GM19455 (cell line): Measurements from ENCODE around the gene PODN.

ENCODE experiments used
- ATAC-seq: cut with Tn5 transposase; IDR thresholded peaks from one replicate; pipeline ENCODE4 v1.9.1; 2021; ENCODE audit not compliant: unreplicated experiment

Gene PODN

GRCh38 chr1:53130598-53130877, 68.5 kb downstream of the PODN start:
- ATAC-seq = no peak

DNA sequence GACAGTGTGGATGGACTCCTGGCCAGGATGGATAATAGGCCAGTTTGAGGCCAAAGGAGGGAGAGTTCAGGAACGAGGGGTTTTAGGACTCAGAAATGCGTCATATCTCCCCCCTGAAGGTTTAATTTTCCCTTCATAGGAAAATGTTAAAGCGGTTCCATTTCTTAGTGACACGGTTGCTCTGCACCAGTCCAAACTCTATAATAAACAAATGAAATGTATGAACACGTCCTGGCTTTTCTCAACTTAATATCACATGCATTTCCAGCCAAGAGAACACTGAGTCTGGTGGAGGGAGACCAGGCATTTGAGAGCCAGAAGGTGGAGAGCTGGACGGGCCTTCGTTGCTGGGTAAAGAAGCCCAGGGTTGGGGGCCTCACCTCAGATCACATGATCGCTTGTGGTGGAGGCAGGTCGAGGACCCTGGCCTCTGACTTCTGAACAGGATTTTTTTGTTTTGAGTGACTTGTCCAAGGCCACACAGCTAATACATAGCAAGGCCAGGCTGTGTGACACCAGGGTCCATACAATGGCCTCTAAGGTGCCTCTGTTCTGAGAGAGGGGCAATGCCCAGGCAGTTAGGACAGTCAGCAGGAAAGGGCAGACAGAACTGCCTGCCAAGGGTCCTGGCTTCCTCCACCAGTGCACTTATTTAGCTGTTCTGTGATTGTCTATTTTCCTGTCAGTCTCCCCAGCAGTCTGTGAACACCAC, 69.0 kb downstream of the PODN start:
- no peak for ATAC-seq

GRCh38 chr1:53131590-53131938, 69.6 kb downstream of the PODN start:
- no peak for ATAC-seq

GRCh38 chr1:53132176-53132575, 70.2 kb downstream of the PODN start:
- no peak for ATAC-seq

GRCh38 chr1:53133261-53134041, 71.4 kb downstream of the PODN start:
- no peak for ATAC-seq

DNA sequence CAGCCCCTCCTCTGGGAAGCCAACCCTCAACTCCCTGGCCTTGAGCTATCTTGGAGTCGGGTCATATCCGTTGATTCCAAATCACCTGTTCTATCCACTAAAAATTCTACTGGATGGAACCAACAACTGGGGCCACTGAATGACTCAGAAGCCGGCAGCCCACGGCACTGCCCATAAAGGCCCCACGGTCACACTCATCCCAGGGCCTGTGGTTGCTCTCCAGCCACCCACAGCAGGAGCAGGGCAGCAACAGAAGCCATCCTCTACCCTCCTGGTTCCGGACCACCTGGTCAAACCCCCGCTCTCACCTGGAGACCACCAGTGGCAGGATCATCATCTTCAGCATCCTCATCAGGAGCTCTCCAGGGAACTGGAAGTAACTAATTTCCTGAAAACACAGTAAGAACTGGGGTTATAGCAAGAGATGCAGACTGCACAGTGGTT, 72.1 kb downstream of the PODN start:
- no peak for ATAC-seq
